Measurements from ENCODE around the gene EIF4G1.
A peak's percentile ranks its signal among the peaks of the same experiment; 100 is the strongest.
"Not testable (repeated sequence)": the region's sequence is repeated elsewhere in the genome, so short reads cannot be mapped to it uniquely, and the experiment has no call there.

The EIF4G1 gene, protein sequence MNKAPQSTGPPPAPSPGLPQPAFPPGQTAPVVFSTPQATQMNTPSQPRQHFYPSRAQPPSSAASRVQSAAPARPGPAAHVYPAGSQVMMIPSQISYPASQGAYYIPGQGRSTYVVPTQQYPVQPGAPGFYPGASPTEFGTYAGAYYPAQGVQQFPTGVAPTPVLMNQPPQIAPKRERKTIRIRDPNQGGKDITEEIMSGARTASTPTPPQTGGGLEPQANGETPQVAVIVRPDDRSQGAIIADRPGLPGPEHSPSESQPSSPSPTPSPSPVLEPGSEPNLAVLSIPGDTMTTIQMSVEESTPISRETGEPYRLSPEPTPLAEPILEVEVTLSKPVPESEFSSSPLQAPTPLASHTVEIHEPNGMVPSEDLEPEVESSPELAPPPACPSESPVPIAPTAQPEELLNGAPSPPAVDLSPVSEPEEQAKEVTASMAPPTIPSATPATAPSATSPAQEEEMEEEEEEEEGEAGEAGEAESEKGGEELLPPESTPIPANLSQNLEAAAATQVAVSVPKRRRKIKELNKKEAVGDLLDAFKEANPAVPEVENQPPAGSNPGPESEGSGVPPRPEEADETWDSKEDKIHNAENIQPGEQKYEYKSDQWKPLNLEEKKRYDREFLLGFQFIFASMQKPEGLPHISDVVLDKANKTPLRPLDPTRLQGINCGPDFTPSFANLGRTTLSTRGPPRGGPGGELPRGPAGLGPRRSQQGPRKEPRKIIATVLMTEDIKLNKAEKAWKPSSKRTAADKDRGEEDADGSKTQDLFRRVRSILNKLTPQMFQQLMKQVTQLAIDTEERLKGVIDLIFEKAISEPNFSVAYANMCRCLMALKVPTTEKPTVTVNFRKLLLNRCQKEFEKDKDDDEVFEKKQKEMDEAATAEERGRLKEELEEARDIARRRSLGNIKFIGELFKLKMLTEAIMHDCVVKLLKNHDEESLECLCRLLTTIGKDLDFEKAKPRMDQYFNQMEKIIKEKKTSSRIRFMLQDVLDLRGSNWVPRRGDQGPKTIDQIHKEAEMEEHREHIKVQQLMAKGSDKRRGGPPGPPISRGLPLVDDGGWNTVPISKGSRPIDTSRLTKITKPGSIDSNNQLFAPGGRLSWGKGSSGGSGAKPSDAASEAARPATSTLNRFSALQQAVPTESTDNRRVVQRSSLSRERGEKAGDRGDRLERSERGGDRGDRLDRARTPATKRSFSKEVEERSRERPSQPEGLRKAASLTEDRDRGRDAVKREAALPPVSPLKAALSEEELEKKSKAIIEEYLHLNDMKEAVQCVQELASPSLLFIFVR (N-terminal part only)

DNA sequence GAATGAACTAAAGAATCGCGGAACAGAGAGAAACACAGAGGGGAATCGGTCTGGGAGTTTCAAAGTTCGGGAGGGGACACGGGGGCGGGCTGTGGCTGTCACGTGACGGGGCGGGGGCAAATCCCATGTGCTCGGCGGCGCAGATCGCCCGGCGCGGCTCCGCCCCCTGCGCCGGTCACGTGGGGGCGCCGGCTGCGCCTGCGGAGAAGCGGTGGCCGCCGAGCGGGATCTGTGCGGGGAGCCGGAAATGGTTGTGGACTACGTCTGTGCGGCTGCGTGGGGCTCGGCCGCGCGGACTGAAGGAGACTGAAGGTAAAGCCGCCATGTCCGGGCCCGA, at the start of gene EIF4G1:
TSS of gene EIF4G1 (plus strand) at position 244 of the 337 bp plus-strand sequence. CDS start 1,191 bp downstream, outside the sequence.
- DNase-seq: peak; percentile 92

DNA sequence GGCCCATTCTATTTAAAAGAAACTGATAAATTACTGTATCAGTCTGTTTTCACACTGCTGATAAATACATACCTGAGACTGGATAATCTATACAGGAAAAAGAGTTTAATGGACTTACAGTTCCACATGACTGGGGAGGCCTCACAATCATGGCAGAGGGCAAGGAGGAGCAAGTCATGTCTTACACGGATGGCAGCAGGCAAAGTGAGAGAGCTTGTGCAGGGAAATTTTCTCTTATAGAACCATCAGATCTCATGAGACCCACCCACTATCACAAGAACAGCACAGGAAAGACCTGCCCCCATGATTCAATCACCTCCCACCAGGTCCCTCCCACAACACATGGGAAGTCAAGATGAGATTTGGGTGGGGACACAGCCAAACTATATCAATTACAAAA, 47.2 kb upstream of the EIF4G1 start:
- DNase-seq: not testable (repeated sequence)

DNA sequence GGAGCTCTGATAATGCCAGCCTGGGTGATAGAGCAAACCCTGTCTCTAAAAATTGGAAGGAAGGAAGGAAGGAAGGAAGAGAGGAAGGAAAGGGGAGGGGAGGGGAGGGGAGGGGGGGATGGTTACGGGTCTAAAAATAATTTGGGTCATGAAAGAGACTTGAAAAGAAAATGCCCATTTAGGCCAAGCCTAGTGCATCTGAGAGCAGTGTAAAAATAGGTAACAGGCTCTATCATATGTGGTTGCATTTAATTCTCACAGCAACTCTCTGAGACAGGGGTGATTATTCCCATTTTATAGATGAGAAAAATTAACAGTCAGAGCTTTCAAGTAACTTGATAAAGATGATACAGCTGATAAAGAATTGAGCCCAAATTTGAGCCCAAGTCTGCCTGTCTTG, 42.1 kb upstream of the EIF4G1 start:
- no peak for DNase-seq

DNA sequence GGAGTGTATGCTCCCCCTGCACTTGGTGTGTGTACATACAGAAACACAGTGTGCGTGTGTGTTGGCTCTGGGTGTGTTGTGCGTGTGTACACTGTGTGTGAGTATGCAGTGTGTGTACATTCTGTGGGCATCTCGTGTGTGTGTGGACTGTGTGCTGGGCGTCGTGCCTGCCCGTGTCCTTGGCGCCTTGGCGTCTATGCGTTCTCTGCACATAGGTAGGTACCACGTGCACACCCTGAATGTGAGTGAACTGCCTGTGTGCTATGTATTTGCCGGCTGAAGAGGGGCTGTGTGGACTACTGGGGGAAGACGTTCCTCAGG, 39.1 kb upstream of the EIF4G1 start:
- no peak for DNase-seq

DNA sequence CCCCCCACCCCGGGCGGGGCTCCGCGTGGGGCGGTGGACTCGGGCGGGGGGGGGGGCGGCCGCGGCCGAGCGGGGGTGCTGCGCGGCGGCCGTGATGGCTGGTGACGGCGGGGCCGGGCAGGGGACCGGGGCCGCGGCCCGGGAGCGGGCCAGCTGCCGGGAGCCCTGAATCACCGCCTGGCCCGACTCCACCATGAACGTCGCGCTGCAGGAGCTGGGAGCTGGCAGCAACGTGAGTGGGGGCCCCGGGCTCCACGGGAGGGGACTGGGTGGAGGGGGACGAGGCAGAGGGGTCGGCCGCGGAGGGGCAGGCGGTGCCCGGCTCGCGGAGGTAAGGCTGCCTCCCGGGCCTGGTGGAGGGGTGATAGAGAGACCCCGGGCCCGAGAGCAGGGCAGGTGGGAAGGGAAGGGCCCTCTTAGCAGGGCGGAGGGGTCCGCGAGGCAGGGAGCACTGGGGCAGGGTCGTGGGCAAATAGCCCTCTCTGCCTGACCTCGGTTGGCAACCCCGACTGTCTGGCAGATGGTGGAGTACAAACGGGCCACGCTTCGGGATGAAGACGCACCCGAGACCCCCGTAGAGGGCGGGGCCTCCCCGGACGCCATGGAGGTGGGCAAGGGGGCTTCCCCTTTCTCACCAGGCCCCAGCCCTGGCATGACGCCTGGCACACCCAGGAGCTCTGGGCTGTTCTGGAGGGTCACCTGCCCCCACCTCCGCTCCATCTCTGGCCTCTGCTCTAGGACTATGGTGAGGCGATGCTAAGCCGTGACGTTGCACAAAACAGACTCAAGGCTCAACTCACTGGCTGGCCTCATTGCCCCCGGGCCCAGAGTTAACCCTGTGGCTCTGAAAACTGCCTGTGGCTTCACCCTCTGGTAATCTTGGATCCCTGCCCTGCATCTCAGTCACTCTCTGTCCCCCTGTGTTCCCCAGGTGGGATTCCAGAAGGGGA, 38.2 kb upstream of the EIF4G1 start, which contains the start of gene ECE2:
TSS of gene ECE2 (plus strand) at position 62 of the 950 bp plus-strand sequence. CDS start at position 194, 132 bp downstream.
- DNase-seq: no peak

DNA sequence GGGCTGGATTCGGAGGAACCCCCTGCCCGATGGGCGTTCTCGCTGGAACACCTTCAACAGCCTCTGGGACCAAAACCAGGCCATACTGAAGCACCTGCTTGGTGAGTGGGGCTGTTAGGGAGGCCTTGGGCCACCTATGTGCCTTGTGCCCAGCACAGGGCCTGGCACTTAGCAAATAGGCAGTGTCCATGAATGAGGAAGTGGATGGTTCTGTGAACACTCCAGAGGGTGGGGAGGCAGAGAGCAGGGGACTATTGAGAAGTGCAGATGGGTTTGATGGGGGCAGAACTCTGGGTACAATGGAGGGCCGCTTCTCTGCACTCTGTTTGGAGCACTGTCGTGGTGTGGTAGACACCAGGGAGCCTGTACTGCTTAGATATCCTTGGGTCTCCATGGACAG, 37.0 kb upstream of the EIF4G1 start:
- DNase-seq: no peak

DNA sequence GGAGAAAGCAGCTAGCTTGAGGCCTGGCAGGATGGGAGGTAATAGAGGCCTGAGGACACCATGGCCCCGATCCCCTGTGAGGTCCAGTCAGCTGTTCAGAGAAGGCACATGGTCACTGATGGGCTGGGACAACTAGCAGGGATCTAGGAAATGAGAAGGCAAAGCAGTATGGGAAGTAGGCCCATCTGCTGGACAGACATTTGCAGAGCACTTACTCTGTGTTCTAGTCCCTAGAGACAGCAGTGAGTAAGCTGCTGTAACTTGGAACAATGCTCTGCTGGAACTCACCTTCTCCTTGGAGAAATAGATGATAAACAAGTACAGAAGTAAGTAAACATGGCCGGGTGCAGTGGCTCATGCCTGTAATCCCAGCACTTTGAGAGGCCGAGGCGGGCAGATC, 31.5 kb upstream of the EIF4G1 start:
- DNase-seq: no peak

DNA sequence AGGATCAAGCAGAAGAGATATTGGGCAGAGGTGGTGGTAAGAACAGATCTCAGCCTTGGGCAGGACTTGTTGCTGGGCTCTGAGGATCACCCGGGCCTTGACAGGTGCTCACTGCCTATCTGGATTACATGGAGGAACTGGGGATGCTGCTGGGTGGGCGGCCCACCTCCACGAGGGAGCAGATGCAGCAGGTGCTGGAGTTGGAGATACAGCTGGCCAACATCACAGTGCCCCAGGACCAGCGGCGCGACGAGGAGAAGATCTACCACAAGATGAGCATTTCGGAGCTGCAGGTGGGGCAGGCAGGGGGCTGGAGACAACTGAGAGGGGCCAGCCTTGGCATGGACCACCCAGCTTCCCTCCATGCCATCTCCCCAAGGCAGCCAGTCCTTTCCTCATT, 30.7 kb upstream of the EIF4G1 start:
- DNase-seq: no peak

DNA sequence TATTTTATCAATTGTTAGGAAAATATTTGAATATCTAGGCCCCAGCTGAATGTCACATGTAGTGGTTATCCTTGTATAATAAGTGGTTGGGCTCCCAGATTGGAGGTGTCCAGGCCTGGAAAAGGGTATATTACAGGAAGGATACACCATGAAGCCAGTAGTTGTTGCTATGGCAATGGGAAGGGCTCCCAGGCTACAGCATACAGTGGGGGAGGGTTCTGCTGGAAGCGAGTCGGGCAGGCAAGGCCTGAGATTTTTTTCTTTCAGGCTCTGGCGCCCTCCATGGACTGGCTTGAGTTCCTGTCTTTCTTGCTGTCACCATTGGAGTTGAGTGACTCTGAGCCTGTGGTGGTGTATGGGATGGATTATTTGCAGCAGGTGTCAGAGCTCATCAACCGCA, 29.7 kb upstream of the EIF4G1 start:
- DNase-seq: peak; percentile 26

DNA sequence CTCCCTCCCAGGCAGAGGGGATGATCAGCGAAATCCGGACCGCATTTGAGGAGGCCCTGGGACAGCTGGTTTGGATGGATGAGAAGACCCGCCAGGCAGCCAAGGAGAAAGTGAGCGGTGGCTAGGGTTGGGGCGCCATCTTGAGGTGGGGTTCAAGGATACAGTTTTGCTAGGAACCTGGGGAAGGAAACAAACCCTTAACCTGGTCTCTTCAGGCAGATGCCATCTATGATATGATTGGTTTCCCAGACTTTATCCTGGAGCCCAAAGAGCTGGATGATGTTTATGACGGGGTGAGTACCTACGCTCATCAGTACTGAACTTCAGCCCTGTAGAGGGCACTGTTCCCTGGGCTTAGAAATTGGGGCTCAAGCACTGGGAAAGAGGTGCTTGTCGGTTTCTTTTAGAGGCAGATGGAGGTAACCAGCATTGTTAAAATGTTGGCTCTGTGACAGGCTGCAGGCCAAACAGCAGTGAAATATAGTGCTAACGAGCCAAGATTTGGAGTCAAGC, 24.9 kb upstream of the EIF4G1 start:
- DNase-seq: peak; percentile 70

DNA sequence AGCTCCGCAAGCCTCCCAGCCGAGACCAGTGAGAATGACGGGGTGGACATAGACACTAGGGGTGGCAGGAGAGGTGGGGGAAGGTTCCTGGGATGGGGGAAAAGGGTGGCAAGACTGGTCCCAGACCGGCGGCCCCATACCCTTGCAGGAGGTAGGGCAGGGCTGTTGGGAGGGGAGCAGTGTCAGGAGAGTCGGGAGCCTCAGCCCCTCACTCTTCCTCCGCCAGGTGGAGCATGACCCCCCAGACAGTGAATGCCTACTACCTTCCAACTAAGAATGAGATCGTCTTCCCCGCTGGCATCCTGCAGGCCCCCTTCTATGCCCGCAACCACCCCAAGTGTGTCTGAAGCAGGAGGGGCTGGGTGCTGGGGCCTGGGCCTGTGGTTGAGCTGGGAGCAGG, 24.1 kb upstream of the EIF4G1 start:
- DNase-seq: no peak

DNA sequence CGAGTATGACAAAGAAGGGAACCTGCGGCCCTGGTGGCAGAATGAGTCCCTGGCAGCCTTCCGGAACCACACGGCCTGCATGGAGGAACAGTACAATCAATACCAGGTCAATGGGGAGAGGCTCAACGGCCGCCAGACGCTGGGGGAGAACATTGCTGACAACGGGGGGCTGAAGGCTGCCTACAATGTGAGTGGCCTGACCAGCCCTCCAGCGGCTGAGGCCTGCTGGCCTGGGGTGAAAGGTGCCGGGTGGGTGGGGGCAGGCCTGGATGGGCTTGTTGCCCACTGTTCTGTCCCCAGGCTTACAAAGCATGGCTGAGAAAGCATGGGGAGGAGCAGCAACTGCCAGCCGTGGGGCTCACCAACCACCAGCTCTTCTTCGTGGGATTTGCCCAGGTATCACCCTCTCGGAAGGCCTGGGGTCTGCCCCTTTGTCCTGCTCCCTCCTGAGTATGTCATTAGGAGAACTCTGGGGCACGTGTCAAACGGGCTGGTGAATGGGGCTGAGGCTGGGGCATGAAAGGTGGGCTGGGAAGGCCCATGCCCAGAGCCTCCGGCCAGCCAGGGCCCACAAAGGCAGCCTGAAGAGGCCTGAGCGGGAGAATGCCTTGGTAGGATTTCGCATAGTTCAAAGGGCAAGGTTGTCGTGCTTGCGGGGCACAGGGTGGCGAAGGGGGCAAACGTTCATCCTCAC, 23.2 kb upstream of the EIF4G1 start:
- no peak for DNase-seq

DNA sequence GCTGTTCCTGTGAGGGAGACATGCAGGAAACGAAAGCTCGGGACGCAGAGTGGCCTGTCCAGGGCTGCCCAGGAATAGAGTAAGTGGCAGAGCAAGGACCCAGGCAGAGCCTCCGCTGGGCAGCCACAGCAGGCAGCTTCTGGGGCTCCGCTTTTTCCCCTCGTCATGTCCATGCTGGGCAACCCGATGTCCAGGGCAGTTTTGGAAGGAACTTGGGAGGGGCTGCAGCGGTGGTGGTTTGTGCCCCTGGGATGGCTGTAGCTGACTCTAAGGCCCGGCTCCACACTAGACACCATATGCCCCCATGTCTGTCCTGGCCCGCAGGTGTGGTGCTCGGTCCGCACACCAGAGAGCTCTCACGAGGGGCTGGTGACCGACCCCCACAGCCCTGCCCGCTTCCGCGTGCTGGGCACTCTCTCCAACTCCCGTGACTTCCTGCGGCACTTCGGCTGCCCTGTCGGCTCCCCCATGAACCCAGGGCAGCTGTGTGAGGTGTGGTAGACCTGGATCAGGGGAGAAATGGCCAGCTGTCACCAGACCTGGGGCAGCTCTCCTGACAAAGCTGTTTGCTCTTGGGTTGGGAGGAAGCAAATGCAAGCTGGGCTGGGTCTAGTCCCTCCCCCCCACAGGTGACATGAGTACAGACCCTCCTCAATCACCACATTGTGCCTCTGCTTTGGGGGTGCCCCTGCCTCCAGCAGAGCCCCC, 22.5 kb upstream of the EIF4G1 start:
- DNase-seq: no peak

DNA sequence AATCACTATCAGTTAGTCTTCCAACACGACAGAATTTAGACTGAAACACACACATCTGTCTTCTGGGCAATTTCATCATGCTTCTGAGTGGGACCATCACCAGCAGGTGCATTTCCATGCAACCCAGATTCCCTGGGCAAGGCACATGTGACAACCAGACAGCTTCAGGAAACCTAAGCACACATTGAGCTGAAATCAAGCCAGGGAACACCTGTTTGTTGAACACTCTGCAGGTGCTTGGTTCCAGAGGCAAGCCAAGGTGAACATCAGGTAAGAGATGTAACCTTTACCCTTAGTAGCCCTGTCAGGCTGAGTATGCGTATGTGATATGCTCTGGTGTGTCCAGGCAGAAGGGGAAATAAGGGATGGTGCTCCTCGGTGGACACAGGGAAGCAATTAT, 18.6 kb upstream of the EIF4G1 start:
- no peak for DNase-seq

DNA sequence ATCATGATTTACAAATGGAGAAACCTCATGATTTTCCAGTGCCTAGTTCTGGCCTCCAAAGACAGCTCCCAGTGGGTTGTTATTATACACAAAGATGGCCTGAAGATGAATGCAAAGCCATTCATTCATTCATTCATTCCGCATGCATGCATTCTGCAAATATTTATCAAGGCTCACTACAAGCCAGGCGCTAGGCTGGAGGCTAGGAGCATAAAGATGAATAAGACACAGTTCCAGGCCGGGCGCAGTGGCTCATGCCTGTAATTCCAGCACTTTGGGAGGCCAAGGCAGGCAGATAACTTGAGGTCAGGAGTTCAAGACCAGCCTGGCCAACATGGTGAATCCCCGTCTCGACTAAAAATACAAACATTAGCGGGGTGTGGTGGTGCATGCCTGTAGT, 17.8 kb upstream of the EIF4G1 start:
- DNase-seq: no peak

DNA sequence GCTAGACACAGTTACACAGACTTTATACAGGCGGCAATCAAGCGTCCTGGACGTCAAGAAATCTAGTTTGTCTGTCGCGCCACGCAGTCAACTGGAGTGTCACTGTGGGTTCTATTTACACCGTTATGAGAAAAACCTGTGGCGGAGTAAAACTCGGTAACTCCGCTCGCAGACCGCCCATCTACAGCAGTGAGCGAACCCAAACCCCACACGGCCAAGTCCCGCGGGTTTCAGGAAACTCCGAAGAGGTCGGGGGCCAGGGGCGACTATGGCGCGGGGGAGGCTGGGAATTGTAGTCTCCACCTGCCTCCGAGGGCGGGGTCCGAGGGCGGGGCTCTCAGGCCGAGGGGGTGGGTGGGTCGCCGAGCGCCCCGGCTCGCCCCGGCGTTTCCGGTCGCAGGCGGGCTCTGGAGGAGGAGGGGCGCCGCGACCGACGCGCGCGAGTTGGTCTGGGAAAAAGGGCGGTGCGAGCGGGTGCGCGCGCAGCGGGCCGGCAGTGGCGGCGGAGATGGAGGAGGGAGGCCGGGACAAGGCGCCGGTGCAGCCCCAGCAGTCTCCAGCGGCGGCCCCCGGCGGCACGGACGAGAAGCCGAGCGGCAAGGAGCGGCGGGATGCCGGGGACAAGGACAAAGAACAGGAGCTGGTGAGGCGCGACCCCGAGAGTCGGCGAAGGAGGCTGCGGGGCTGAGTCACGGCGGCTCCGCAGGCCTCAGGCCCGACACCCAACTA, 15.5 kb upstream of the EIF4G1 start, which contains the start of gene PSMD2:
TSS of gene PSMD2 (plus strand) at position 483 of the 729 bp plus-strand sequence. CDS start at position 509, 26 bp downstream.
- peak; percentile 98 for DNase-seq

DNA sequence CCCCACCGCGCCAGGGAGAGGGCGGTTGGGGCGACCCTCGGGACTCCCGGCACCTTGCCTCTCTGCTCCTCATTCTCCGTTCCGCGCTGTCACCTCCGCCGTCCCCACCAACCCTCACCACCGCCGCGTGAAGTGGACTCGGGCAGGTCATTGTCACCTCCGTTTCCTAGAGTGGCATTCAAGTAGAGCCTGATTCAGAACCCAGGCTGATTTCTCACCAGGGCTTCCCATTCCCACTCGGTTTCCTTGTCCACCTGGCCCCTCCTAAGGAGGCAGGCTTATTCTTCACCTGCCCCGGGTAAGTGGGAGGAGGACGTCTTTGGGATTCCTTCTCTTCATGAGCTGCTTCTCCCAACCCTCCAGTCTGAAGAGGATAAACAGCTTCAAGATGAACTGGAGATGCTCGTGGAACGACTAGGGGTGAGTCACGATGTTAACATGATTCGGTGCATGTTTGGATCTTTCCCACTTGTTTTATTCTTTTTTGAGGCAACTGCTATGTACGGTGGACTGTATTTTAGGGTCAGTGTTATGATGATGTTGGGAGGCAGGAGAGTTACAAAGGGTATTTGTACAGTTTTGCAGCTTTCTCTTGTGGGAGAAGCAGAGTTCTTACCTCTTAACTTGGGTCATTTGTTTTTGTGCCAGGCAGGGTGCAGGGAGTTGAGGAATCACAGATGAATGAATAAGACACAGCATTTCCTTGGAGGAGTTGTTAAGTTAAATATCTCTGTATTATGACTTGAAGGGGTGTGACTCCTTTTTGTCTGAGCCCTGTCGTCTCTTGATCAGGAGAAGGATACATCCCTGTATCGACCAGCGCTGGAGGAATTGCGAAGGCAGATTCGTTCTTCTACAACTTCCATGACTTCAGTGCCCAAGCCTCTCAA, 14.7 kb upstream of the EIF4G1 start:
- DNase-seq: no peak

DNA sequence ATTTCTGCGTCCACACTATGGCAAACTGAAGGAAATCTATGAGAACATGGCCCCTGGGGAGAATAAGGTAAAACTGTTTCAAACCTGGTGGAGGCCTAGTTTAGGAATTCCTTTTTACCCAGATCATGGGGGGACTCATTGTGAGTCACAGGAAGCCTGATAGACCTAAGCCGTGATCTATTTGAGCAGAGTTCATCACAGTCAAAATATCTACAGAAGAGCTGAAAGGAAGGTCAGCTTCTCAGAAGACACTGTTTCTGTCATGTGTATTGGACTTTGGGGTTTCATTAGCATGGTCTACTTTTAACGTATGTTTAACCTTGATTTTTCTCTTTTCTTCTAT, 14.1 kb upstream of the EIF4G1 start:
- DNase-seq: no peak

DNA sequence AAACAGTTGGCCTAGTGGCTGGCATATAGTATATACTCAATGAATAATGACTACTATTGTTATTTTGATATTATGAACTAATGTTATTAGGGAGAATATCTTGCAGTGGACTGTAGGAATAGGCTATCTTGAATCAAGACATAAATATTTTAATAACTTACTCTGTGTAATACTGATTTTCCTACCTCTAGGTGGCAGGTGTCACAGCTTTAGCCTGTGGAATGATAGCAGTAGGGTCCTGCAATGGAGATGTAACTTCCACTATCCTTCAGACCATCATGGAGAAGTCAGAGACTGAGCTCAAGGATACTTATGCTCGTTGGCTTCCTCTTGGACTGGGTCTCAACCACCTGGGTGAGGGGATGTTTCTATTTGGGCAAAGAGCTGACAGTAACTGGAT, 8.8 kb upstream of the EIF4G1 start:
- DNase-seq: no peak
